ENCODE results near the gene PTPRG.
"Not testable (repeated sequence)": the region's sequence is repeated elsewhere in the genome, so short reads cannot be mapped to it uniquely, and the experiment has no call there.

The PTPRG gene

GRCh38 chr3:61724801-61725200 lies 163.4 kb downstream of the PTPRG start:
- DNase-seq (ENCODE audit: low read depth, low spot score) = no peak

GRCh38 chr3:61725851-61726333 lies 164.5 kb downstream of the PTPRG start:
- no peak for DNase-seq (ENCODE audit: low read depth, low spot score)

- DNase-seq (ENCODE audit: low read depth, low spot score) = no peak
Observed at GRCh38 chr3:61727435-61727834, 166.1 kb downstream of the PTPRG start.

- DNase-seq (ENCODE audit: low read depth, low spot score) = no peak
Observed at GRCh38 chr3:61729038-61729634, 167.8 kb downstream of the PTPRG start.

- no peak for DNase-seq (ENCODE audit: low read depth, low spot score)
Observed at GRCh38 chr3:61730056-61730455, 168.7 kb downstream of the PTPRG start.

GRCh38 chr3:61730577-61731231 lies 169.3 kb downstream of the PTPRG start:
- DNase-seq (ENCODE audit: low read depth, low spot score) = no peak

GRCh38 chr3:61733000-61733399 lies 171.6 kb downstream of the PTPRG start:
- DNase-seq (ENCODE audit: low read depth, low spot score) = no peak

- no peak for DNase-seq (ENCODE audit: low read depth, low spot score)
Observed at GRCh38 chr3:61733876-61734275, 172.5 kb downstream of the PTPRG start.

- DNase-seq (ENCODE audit: low read depth, low spot score) = no peak
Observed at GRCh38 chr3:61734749-61735686, 173.6 kb downstream of the PTPRG start.

- no peak for DNase-seq (ENCODE audit: low read depth, low spot score)
Observed at GRCh38 chr3:61736506-61736905, 175.1 kb downstream of the PTPRG start.

GRCh38 chr3:61739640-61740039 lies 178.3 kb downstream of the PTPRG start:
- no peak for DNase-seq (ENCODE audit: low read depth, low spot score)

- no peak for DNase-seq (ENCODE audit: low read depth, low spot score)
Observed at GRCh38 chr3:61740494-61740893, 179.1 kb downstream of the PTPRG start.

- DNase-seq (ENCODE audit: low read depth, low spot score) = no peak
Observed at GRCh38 chr3:61741551-61741950, 180.2 kb downstream of the PTPRG start.

- DNase-seq (ENCODE audit: low read depth, low spot score) = no peak
Observed at GRCh38 chr3:61742006-61742405, 180.6 kb downstream of the PTPRG start.

GRCh38 chr3:61743067-61743466 lies 181.7 kb downstream of the PTPRG start:
- no peak for DNase-seq (ENCODE audit: low read depth, low spot score)

GRCh38 chr3:61743686-61744242 lies 182.4 kb downstream of the PTPRG start:
- no peak for DNase-seq (ENCODE audit: low read depth, low spot score)

- no peak for DNase-seq (ENCODE audit: low read depth, low spot score)
Observed at GRCh38 chr3:61748288-61748687, 186.9 kb downstream of the PTPRG start.

- DNase-seq (ENCODE audit: low read depth, low spot score) = no peak
Observed at GRCh38 chr3:61750766-61751165, 189.4 kb downstream of the PTPRG start.

- no peak for DNase-seq (ENCODE audit: low read depth, low spot score)
Observed at GRCh38 chr3:61758839-61759238, 197.5 kb downstream of the PTPRG start.

- DNase-seq (ENCODE audit: low read depth, low spot score) = not testable (repeated sequence)
Observed at GRCh38 chr3:61760783-61761182, 199.4 kb downstream of the PTPRG start.

- DNase-seq (ENCODE audit: low read depth, low spot score) = no peak
Observed at GRCh38 chr3:61761694-61762430, 200.5 kb downstream of the PTPRG start.
